Mucosa of descending colon (tissue), 3 donors: ENCODE results near the gene CAPN13. TPM values are rescaled to one million over a fixed set of nuclear protein-coding genes. Genes with fewer than 3 reads are reported as not detected.

ENCODE experiments used
- ATAC-seq: fragments of 200-7000 bp; cut with Tn5 transposase; one replicate; pipeline ENCODE4 v1.9.1; 2020; ENCODE audit warnings: mild to moderate bottlenecking, moderate library complexity
- DNase-seq, 3 donors: peaks; one replicate each; pipeline ENCODE4 v3.0.0-alpha.2; 2020
- H3K36me3 ChIP-seq: fragments of 200-600 bp; one replicate; pipeline ENCODE4 v1.8.0; 2021; ENCODE audit warnings: low read depth, mild to moderate bottlenecking
- H3K4me1 ChIP-seq: fragments of 200-600 bp; one replicate; pipeline ENCODE4 v1.8.0; 2021; ENCODE audit warnings: low read depth, mild to moderate bottlenecking
- H3K4me3 ChIP-seq: fragments of 200-600 bp; one replicate; pipeline ENCODE4 v1.8.0; 2021; ENCODE audit warnings: mild to moderate bottlenecking
- H3K9me3 ChIP-seq: fragments of 200-600 bp; one replicate; pipeline ENCODE4 v1.8.0; 2021; ENCODE audit warnings: mild to moderate bottlenecking
- intact Hi-C, 2 donors: fragments of 100-400 bp; cut with DNase I in 1 of 2; cut with micrococcal nuclease in 1 of 2; formaldehyde crosslinking; loops; one replicate each; pipeline versions ENCODE4 v1.11.0 to v1.11.1; 2022; cut with DNase I, micrococcal nuclease
- long read RNA-seq, 2 donors: library from polyadenylated mRNA; unstranded; transcript quantifications; one replicate each; pipeline ENCODE4 v2.0.0, GENCODE V29; 2019 to 2021
- total RNA-seq, 3 donors: library from RNA; stranded (reverse); fragmentation: NEBNext Ultra II Directional in 2 of 3; extraction: Animal tissue kit (Norgen Biotek cat#: 25700) in 2 of 3; gene quantifications; one replicate each; pipeline versions ENCODE4 v1.2.1 to v1.2.4, GENCODE V29; 2021 to 2023
- TF ChIP-seq, protein P1 (sequence below): fragments of 200-600 bp; IDR thresholded peaks from one replicate; pipeline ENCODE4 v1.8.0; 2022; ENCODE audit warnings: antibody characterized with exemption, mild to moderate bottlenecking
- donor health status: DM: no; HTN: no; CAD: no; lungs with moderate emphysema.
- donor health status: DM: no; HTN: no; CAD: no.
- donor health status: DM: no; HTN: yes; CAD: no.

CAPN13 gene, protein sequence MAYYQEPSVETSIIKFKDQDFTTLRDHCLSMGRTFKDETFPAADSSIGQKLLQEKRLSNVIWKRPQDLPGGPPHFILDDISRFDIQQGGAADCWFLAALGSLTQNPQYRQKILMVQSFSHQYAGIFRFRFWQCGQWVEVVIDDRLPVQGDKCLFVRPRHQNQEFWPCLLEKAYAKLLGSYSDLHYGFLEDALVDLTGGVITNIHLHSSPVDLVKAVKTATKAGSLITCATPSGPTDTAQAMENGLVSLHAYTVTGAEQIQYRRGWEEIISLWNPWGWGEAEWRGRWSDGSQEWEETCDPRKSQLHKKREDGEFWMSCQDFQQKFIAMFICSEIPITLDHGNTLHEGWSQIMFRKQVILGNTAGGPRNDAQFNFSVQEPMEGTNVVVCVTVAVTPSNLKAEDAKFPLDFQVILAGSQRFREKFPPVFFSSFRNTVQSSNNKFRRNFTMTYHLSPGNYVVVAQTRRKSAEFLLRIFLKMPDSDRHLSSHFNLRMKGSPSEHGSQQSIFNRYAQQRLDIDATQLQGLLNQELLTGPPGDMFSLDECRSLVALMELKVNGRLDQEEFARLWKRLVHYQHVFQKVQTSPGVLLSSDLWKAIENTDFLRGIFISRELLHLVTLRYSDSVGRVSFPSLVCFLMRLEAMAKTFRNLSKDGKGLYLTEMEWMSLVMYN
- 10 to 100 TPM; 36.7 to 88.6 (median 61.9) TPM for total RNA-seq
- long read RNA-seq, donor 1, partial matches to known transcripts = 4 of 7 reads
- long read RNA-seq, donor 1, other reads (novel, unspliced or antisense) = 3 of 7 reads
- long read RNA-seq, donor 2, partial matches to known transcripts = 3 of 6 reads
- long read RNA-seq, donor 2, other reads (novel, unspliced or antisense) = 3 of 6 reads

DNA sequence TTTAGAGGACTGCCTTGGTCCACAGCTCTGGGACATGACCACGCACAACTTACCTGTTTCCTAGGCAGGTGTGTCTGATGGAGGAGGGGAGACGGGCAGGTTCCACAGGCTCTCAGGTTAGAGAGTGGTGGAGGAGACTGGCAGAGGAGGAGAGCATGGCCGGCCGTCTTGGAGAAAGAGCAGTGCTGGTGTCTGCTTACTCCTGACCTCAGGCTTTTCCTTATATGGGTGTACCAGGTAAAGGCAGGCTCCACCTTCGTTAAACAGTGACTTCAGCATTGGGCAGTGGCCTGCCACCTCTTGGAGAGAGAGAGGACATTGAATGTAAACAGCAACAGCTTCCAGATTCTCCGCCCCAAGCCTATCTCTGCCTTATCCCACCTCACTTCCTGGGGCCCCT is at the start of gene CAPN13:
Gene CAPN13, minus strand, starts transcription at position 198 of the 400 bp plus-strand sequence. CDS start 20,121 bp downstream, outside the sequence.
- intact Hi-C loops = no loop called here
- TF ChIP-seq, protein P1, sequence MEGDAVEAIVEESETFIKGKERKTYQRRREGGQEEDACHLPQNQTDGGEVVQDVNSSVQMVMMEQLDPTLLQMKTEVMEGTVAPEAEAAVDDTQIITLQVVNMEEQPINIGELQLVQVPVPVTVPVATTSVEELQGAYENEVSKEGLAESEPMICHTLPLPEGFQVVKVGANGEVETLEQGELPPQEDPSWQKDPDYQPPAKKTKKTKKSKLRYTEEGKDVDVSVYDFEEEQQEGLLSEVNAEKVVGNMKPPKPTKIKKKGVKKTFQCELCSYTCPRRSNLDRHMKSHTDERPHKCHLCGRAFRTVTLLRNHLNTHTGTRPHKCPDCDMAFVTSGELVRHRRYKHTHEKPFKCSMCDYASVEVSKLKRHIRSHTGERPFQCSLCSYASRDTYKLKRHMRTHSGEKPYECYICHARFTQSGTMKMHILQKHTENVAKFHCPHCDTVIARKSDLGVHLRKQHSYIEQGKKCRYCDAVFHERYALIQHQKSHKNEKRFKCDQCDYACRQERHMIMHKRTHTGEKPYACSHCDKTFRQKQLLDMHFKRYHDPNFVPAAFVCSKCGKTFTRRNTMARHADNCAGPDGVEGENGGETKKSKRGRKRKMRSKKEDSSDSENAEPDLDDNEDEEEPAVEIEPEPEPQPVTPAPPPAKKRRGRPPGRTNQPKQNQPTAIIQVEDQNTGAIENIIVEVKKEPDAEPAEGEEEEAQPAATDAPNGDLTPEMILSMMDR = peak; percentile 39
- ATAC-seq = peak; percentile 99

DNA sequence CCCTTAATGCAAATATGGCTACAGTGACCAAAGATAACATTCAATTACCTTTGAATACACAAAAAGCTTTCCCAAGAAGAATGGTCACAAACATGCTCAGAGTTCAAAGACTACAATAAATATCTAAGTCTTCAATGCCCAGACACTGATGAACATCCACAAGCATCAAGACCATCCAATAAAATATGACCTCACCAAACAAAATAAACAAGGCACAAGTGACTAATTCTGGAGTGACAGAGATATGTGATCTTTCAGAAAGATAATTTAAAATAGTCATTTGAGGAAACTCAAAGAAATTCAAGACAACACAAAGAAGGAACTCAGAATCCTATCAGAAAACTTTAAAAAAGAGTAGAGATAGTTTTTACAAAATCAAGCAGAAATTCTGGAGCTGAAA is 40.6 kb upstream of the CAPN13 start:
- ATAC-seq = no peak
- Histone ChIP-seq H3K4me3 (no peak overlapping the region), H3K36me3 (no peaks in the 10 kb centered on the region), H3K4me1 (no peaks in the 10 kb centered on the region), H3K9me3 (no peaks in the 10 kb centered on the region)
- TF ChIP-seq, protein P1 = no peak
- intact Hi-C loops = no loop called here
- DNase-seq = no peak

More for the DNA sequence above, at the start of gene CAPN13:
- no peak within 1 kb of the TSS for H3K4me3 ChIP-seq
- no peaks in the 10 kb centered on the region for H3K4me1 ChIP-seq
- H3K36me3 ChIP-seq = no peaks in the 10 kb centered on the region
- peak; percentile 74 to 83 (median 80) for DNase-seq
- no peaks in the 10 kb centered on the region for H3K9me3 ChIP-seq

DNA sequence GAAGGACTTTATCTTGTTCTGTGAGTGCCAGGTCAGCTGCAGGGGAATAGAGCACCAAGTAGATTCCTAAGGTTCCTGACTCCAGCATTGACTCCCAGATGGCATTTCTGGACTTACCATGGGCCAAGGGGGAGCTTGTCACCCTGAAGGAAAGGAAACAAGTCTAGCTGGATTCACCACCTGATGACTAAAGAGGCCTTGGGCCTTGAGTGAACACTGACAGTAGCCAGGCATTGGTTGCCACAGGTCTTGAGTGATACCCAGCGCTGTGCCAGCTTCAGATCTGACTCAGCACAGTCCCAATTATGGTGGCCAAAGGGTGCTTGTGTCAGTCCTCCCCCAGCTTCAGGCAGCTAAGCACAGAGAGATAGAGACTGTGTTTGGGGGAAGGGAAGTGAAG is 40.1 kb upstream of the CAPN13 start:
- DNase-seq (no peak), ATAC-seq (no peak)
- Histone ChIP-seq H3K9me3 (no peaks in the 10 kb centered on the region), H3K4me1 (no peaks in the 10 kb centered on the region), H3K4me3 (no peak overlapping the region), H3K36me3 (no peaks in the 10 kb centered on the region)
- intact Hi-C loops = no loop called here
- TF ChIP-seq, protein P1 = no peak

DNA sequence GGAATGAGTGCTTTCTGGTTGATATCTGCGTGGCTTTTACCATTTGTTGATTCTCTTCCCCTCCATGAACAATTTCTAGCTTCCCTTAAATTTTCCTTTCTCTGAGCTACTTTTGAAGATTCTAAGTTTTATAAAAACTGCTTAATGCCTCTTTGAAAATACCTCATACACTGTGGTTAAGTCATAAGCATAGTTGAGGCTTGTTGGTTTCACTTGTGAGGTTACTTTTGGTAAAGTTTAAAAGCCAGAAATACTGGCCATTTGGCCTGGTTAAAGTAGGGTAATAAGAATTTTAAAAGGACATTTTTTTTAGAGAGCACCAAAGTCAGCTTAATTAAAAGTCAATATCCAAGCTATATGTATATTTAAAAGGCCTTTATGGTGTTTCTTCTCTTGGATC is 21.3 kb upstream of the CAPN13 start:
- intact Hi-C loops = no loop called here
- TF ChIP-seq, protein P1 = no peak
- DNase-seq (no peak), ATAC-seq (no peak)
- H3K4me3 ChIP-seq = no peak overlapping the region
- H3K4me1 ChIP-seq = no peaks in the 10 kb centered on the region
- no peaks in the 10 kb centered on the region for H3K36me3 ChIP-seq
- H3K9me3 ChIP-seq = peaks cover 10% of the 10 kb centered on the region

DNA sequence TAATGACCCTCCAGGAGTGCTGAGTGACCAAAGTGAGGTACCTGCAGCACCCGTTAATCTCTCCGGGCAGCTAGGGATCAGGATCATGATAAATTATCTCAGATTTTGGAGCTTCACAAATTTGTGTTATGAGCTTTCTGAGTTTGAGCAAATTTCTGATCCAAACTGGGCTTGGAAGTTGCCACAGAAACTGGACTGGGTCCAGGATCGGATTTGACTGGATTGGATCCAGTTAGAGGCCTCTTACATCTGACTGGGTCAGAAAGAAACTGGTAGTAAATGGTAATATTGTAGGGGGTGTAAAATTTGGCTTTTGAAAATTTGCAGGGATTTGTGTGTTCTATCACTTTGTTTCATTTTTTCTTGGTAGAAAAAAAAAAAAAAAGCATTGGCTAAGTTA is 19.7 kb upstream of the CAPN13 start:
- TF ChIP-seq, protein P1 = no peak
- Histone ChIP-seq H3K4me1 (no peaks in the 10 kb centered on the region), H3K9me3 (peaks cover 10% of the 10 kb centered on the region), H3K4me3 (no peak overlapping the region), H3K36me3 (no peaks in the 10 kb centered on the region)
- intact Hi-C loops = no loop called here
- DNase-seq (no peak), ATAC-seq (no peak)
